ENCODE results near the gene VOPP1. TPM values are rescaled to one million over a fixed set of nuclear protein-coding genes. Genes with fewer than 3 reads are reported as not detected.

The VOPP1 gene
- total and polyA plus RNA-seq, 10 of the 15 experiments (the other 5 are each of a cell fraction or from before 2014, with no cell fraction given), result 32.8 to 206 (median 129) TPM

GRCh38 chr7:55441774-55442522, 130.4 kb downstream of the VOPP1 start:
- BruUV-seq (replicated peaks), result no TSS peak
- TF ChIP-seq CBFB (IDR thresholded peaks at IDR 0.05; ENCODE audit: low read depth) (no peak), MEF2B (IDR thresholded peaks at IDR 0.05; ENCODE audit: partially characterized antibody, poor library complexity, severe bottlenecking) (no peak), E4F1 (IDR thresholded peaks at IDR 0.05; ENCODE audit: borderline replicate concordance, partially characterized antibody) (no peak), RBBP5 (conservative IDR thresholded peaks at IDR 0.05) (no peak), HDGF (IDR thresholded peaks at IDR 0.05) (no peak), STAT1 (conservative IDR thresholded peaks at IDR 0.05) (no peak), FOXK2 (IDR thresholded peaks at IDR 0.05) (no peak), CEBPZ (IDR thresholded peaks at IDR 0.05; ENCODE audit: low read depth, low read length) (no peak), HDAC2 (IDR thresholded peaks at IDR 0.05) (no peak), SMAD5 (IDR thresholded peaks at IDR 0.05; ENCODE audit: low read depth) (no peak)
- in situ Hi-C loops (cut with MboI) (no loop called here), intact Hi-C loops (cut with micrococcal nuclease; ENCODE audit: unreplicated experiment) (no loop called here)
- Histone ChIP-seq H3K27ac (ENCODE audit: control insufficient read depth, insufficient read depth) (no peak overlapping the region), H3K4me3 (no peak overlapping the region), H2AFZ (ENCODE audit: control insufficient read depth, low read depth, low read length) (no peak overlapping the region), H3K9ac (ENCODE audit: control insufficient read depth, insufficient read depth, low read length) (no peak overlapping the region), H3K79me2 (ENCODE audit: control insufficient read depth, insufficient read depth, low read length) (no peaks in the 10 kb centered on the region), H3K4me2 (ENCODE audit: control insufficient read depth, insufficient read depth) (no peak overlapping the region), H3K27me3 (replicated peaks in 1 of 2; ENCODE audit: control insufficient read depth in 2 of 2, insufficient read depth in 2 of 2, low read length in 1 of 2) (no peaks in the 10 kb centered on the region), H3K4me1 (ENCODE audit: control insufficient read depth, insufficient read depth, low read length) (no peaks in the 10 kb centered on the region), H3K36me3 (ENCODE audit: control insufficient read depth in 2 of 2, insufficient read depth in 2 of 2, low read length in 1 of 2) (no peaks in the 10 kb centered on the region), H3K9me3 (replicated peaks; ENCODE audit: control insufficient read depth, insufficient read depth, low read length) (no peaks in the 10 kb centered on the region), H4K20me1 (ENCODE audit: control insufficient read depth, insufficient read depth) (no peaks in the 10 kb centered on the region)
- ChIA-PET RAD21 (ENCODE audit: unreplicated experiment) (interaction anchor here (0.9 kb wide), 1 partner anchor 8 kb away, joined by 3 read pairs; no protein-coding TSS in a partner anchor), CTCF (interaction anchor here (1.1 to 1.3 kb wide), 3 partner anchors 9 to 27 kb away, joined by 4 to 5 read pairs (median 4); no protein-coding TSS in a partner anchor), POLR2A (no interaction called here), SMC1A (ENCODE audit: uncharacterized antibody, unreplicated experiment) (no interaction called here)
- no peak for DNase-seq (ENCODE audit: low read depth, low spot score)
- whole genome bisulfite sequencing (ENCODE audit: insufficient coverage, insufficient replicate concordance, low lambda C conversion rate, missing lambda C conversion rate), result 90% methylated on average over 7 of the region's 7 CpGs
- no peak for FAIRE-seq
- no peak for ATAC-seq
